HG02943 (cell line): ENCODE results near the gene ABCA3.

ENCODE experiments used
- ATAC-seq: cut with Tn5 transposase; IDR thresholded peaks from one replicate; pipeline ENCODE4 v1.9.1; 2021; ENCODE audit warnings: mild to moderate bottlenecking, low read depth, moderate library complexity; ENCODE audit not compliant: unreplicated experiment

ABCA3 gene

GRCh38 chr16:2237493-2238149 is 102.9 kb downstream of the ABCA3 start:
- no peak for ATAC-seq

GRCh38 chr16:2237102-2237482 is 103.4 kb downstream of the ABCA3 start:
- no peak for ATAC-seq

GRCh38 chr16:2236337-2237101 is 104.0 kb downstream of the ABCA3 start, which contains the start of gene DNASE1L2:
Gene DNASE1L2 (plus strand): TSS chr16:2236444. CDS start chr16:2236817, 373 bp downstream.
- no peak for ATAC-seq

- ATAC-seq, result no peak
These were observed 104.7 kb downstream of the ABCA3 start for GRCh38 chr16:2235695-2236336.

GRCh38 chr16:2235234-2235651 is 105.3 kb downstream of the ABCA3 start:
- no peak for ATAC-seq

- ATAC-seq, result no peak
These were observed 105.7 kb downstream of the ABCA3 start for GRCh38 chr16:2234813-2235170.

- ATAC-seq, result no peak
These were observed 106.4 kb downstream of the ABCA3 start for GRCh38 chr16:2233872-2234812.

GRCh38 chr16:2233046-2233775 is 107.3 kb downstream of the ABCA3 start:
- no peak for ATAC-seq

GRCh38 chr16:2232094-2232990 is 108.2 kb downstream of the ABCA3 start:
- ATAC-seq, result no peak

- ATAC-seq, result no peak
These were observed 109.3 kb downstream of the ABCA3 start for GRCh38 chr16:2231016-2231931.

- no peak for ATAC-seq
These were observed 110.2 kb downstream of the ABCA3 start for GRCh38 chr16:2230376-2230775.

GRCh38 chr16:2229632-2230250 is 110.8 kb downstream of the ABCA3 start:
- ATAC-seq, result no peak

GRCh38 chr16:2229091-2229490 is 111.4 kb downstream of the ABCA3 start:
- no peak for ATAC-seq

- no peak for ATAC-seq
These were observed 112.2 kb downstream of the ABCA3 start for GRCh38 chr16:2228161-2228824.

- no peak for ATAC-seq
These were observed 113.6 kb downstream of the ABCA3 start for GRCh38 chr16:2226918-2227317.

- ATAC-seq, result no peak
These were observed 114.2 kb downstream of the ABCA3 start for GRCh38 chr16:2226245-2226793.
